ENCODE data around the gene CLEC2L.

DNA sequence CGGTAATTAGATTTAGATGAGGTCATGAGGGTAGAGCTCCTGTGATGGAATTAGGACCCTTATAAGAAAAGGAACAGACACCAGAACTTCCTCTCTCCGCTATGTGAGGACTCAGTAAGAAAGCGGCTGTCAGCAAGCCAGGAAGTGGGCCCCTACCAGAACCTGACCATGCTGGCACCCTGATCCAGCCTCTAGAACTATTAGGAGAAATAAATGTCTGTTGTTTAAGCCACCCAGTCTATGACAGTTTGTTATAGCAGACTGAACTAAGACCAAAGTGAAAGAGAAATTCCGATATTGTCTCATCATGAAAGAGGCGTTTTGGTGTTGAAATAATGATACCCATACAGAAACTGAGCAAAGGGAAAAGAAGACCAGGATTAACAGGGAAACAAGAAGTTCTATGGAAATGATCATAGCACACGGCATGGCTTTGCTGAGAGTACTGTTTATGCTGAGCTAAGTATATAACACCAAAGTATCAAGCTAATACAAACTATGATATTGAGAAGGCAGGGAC is 9.2 kb downstream of the CLEC2L start:
- TF ChIP-seq, protein P1, sequence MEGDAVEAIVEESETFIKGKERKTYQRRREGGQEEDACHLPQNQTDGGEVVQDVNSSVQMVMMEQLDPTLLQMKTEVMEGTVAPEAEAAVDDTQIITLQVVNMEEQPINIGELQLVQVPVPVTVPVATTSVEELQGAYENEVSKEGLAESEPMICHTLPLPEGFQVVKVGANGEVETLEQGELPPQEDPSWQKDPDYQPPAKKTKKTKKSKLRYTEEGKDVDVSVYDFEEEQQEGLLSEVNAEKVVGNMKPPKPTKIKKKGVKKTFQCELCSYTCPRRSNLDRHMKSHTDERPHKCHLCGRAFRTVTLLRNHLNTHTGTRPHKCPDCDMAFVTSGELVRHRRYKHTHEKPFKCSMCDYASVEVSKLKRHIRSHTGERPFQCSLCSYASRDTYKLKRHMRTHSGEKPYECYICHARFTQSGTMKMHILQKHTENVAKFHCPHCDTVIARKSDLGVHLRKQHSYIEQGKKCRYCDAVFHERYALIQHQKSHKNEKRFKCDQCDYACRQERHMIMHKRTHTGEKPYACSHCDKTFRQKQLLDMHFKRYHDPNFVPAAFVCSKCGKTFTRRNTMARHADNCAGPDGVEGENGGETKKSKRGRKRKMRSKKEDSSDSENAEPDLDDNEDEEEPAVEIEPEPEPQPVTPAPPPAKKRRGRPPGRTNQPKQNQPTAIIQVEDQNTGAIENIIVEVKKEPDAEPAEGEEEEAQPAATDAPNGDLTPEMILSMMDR (IDR thresholded peaks at IDR 0.05; ENCODE audit: low read depth, low read length, missing input control) = no peak
- TF ChIP-seq JUND (IDR thresholded peaks at IDR 0.05) = no peak
- TF ChIP-seq, protein P2, sequence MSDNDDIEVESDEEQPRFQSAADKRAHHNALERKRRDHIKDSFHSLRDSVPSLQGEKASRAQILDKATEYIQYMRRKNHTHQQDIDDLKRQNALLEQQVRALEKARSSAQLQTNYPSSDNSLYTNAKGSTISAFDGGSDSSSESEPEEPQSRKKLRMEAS (IDR thresholded peaks at IDR 0.05) = no peak
- TF ChIP-seq, protein P3, sequence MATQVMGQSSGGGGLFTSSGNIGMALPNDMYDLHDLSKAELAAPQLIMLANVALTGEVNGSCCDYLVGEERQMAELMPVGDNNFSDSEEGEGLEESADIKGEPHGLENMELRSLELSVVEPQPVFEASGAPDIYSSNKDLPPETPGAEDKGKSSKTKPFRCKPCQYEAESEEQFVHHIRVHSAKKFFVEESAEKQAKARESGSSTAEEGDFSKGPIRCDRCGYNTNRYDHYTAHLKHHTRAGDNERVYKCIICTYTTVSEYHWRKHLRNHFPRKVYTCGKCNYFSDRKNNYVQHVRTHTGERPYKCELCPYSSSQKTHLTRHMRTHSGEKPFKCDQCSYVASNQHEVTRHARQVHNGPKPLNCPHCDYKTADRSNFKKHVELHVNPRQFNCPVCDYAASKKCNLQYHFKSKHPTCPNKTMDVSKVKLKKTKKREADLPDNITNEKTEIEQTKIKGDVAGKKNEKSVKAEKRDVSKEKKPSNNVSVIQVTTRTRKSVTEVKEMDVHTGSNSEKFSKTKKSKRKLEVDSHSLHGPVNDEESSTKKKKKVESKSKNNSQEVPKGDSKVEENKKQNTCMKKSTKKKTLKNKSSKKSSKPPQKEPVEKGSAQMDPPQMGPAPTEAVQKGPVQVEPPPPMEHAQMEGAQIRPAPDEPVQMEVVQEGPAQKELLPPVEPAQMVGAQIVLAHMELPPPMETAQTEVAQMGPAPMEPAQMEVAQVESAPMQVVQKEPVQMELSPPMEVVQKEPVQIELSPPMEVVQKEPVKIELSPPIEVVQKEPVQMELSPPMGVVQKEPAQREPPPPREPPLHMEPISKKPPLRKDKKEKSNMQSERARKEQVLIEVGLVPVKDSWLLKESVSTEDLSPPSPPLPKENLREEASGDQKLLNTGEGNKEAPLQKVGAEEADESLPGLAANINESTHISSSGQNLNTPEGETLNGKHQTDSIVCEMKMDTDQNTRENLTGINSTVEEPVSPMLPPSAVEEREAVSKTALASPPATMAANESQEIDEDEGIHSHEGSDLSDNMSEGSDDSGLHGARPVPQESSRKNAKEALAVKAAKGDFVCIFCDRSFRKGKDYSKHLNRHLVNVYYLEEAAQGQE (IDR thresholded peaks at IDR 0.05) = no peak
- TF ChIP-seq, protein P4, sequence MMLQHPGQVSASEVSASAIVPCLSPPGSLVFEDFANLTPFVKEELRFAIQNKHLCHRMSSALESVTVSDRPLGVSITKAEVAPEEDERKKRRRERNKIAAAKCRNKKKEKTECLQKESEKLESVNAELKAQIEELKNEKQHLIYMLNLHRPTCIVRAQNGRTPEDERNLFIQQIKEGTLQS (IDR thresholded peaks at IDR 0.05) = no peak
- TF ChIP-seq RXRA (IDR thresholded peaks at IDR 0.05) = no peak
- TF ChIP-seq, protein P5, sequence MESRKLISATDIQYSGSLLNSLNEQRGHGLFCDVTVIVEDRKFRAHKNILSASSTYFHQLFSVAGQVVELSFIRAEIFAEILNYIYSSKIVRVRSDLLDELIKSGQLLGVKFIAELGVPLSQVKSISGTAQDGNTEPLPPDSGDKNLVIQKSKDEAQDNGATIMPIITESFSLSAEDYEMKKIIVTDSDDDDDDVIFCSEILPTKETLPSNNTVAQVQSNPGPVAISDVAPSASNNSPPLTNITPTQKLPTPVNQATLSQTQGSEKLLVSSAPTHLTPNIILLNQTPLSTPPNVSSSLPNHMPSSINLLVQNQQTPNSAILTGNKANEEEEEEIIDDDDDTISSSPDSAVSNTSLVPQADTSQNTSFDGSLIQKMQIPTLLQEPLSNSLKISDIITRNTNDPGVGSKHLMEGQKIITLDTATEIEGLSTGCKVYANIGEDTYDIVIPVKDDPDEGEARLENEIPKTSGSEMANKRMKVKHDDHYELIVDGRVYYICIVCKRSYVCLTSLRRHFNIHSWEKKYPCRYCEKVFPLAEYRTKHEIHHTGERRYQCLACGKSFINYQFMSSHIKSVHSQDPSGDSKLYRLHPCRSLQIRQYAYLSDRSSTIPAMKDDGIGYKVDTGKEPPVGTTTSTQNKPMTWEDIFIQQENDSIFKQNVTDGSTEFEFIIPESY (IDR thresholded peaks at IDR 0.05) = no peak
- no peak for TF ChIP-seq HNF4A (conservative IDR thresholded peaks at IDR 0.05)
- no peak for TF ChIP-seq TAF1 (conservative IDR thresholded peaks at IDR 0.05)
- TF ChIP-seq YY1 (IDR thresholded peaks at IDR 0.05) = no peak
- no peak for TF ChIP-seq HNF4G (IDR thresholded peaks at IDR 0.05)
- no peak for TF ChIP-seq RAD21 (IDR thresholded peaks at IDR 0.05)
- no peak for TF ChIP-seq SP1 (IDR thresholded peaks at IDR 0.05)
- no peak for TF ChIP-seq GABPA (IDR thresholded peaks at IDR 0.05 in 1 of 2, conservative IDR thresholded peaks at IDR 0.05 in 1 of 2)

Data from liver (tissue), 3 donors.